Psoas muscle (tissue), 8 donors: ENCODE data around the gene B4GALNT4. TPM values are rescaled to one million over a fixed set of nuclear protein-coding genes. Genes with fewer than 3 reads are reported as not detected.

ENCODE experiments used
- ATAC-seq, 4 donors: fragments of 200-7000 bp; cut with Tn5 transposase; one replicate each; pipeline ENCODE4 v1.9.1; 2020; ENCODE audit warnings: moderate library complexity in 3 of 4, mild to moderate bottlenecking in 2 of 4
- DNase-seq, 2 donors: peaks; one replicate each; pipeline ENCODE4 v3.0.0-alpha.2; 2020
- H3K27ac ChIP-seq: fragments of 200-600 bp; one replicate; pipeline ENCODE4 v1.8.0; 2022
- H3K27me3 ChIP-seq, 3 donors: fragments of 200-600 bp in 1 of 3; one replicate each; pipeline versions ENCODE4 v1.6.1 to v1.8.0; 2013 to 2022; ENCODE audit warnings: low read length in 2 of 3, mild to moderate bottlenecking in 2 of 3, moderate library complexity in 1 of 3; ENCODE audit not compliant: insufficient read depth in 3 of 3
- H3K36me3 ChIP-seq, 2 donors: fragments of 200-600 bp in 1 of 2; one replicate each; pipeline versions ENCODE4 v1.6.1 to v1.8.0; 2013 to 2022; ENCODE audit warnings: low read depth in 1 of 2, mild to moderate bottlenecking in 1 of 2, moderate library complexity in 1 of 2; ENCODE audit not compliant: insufficient read depth in 1 of 2
- H3K4me1 ChIP-seq: fragments of 200-600 bp; one replicate; pipeline ENCODE4 v1.8.0; 2022
- H3K4me3 ChIP-seq: fragments of 200-600 bp; one replicate; pipeline ENCODE4 v1.8.0; 2022; ENCODE audit warnings: mild to moderate bottlenecking
- H3K9me3 ChIP-seq: fragments of 200-600 bp; one replicate; pipeline ENCODE4 v1.8.0; 2022
- CTCF ChIP-seq: fragments of 200-600 bp; IDR thresholded peaks from one replicate; pipeline ENCODE4 v1.8.0; 2022; ENCODE audit warnings: antibody characterized with exemption
- WGBS, 3 donors: extraction: QIAGEN DNeasy Blood & Tissue Kit; methylation state at CpG; one replicate each; pipeline versions ENCODE4 v1.1.6 to v1.1.7; 2013; 5-methylcytosine and 5-hydroxymethylcytosine counted together
- intact Hi-C, 2 donors: fragments of 100-400 bp; cut with DNase I; formaldehyde crosslinking; loops; one replicate each; pipeline versions ENCODE4 v1.11.0 to v1.14.2; 2022
- polyA plus RNA-seq, 3 donors: library from polyadenylated mRNA; stranded (reverse); fragments of 200-250 nt; gene quantifications; one replicate each; pipeline ENCODE4 v1.2.3, GENCODE V29; 2013
- total RNA-seq, 4 donors: library from RNA; stranded (reverse); fragmentation: NEBNext Ultra II Directional in 2 of 4; extraction: Animal tissue kit (Norgen Biotek cat#: 25700) in 2 of 4; gene quantifications; one replicate each; pipeline versions ENCODE4 v1.2.1 to v1.2.4, GENCODE V29; 2021 to 2023
- donor health status: healthy with polysubstance abuse.
- donor health status: DM: no; HTN: no; CAD: no; lungs with moderate emphysema.
- donor health status: Bipolar disorder and iron deficiency.
- donor health status: healthy.
- donor health status: DM: yes; HTN: yes; CAD: no.
- donor health status: DM: no; HTN: no; CAD: no.
- donor health status: DM: no; HTN: no; CAD: no.
- donor health status: DM: yes; HTN: yes; CAD: no.

Gene B4GALNT4
- total and polyA plus RNA-seq, 7 donors = 0.04 to 0.27 (median 0.06) TPM; not detected in 1

- DNase-seq (no peak), ATAC-seq (no peak)
- Histone ChIP-seq H3K4me1 (no peaks in the 10 kb centered on the region), H3K9me3 (no peaks in the 10 kb centered on the region), H3K36me3 (no peaks in the 10 kb centered on the region), H3K27me3 (peaks cover 0 to 33% (median 15%) of the 10 kb centered on the region in 3 donors), H3K27ac (no peak overlapping the region), H3K4me3 (no peak overlapping the region)
- no peak for TF ChIP-seq CTCF
- intact Hi-C loops = no loop called here
- WGBS, 3 donors = 93 to 94% (median 93%) methylated on average over 23 of the region's 23 CpGs
These were observed 11.2 kb downstream of the B4GALNT4 start for GRCh38 chr11:380491-380890.

GRCh38 chr11:380996-381395 is 11.7 kb downstream of the B4GALNT4 start:
- ATAC-seq = no peak
- intact Hi-C loops = no loop called here
- no peak overlapping the region for H3K4me3 ChIP-seq
- H3K36me3 ChIP-seq = no peaks in the 10 kb centered on the region
- 84 to 94% (median 92%) methylated on average over 8 to 14 of the region's 14 CpGs for WGBS, 3 donors
- TF ChIP-seq CTCF = no peak
- H3K27ac ChIP-seq = no peak overlapping the region
- no peak for DNase-seq
- H3K4me1 ChIP-seq = no peaks in the 10 kb centered on the region
- H3K27me3 ChIP-seq = peaks cover 0 to 33% (median 15%) of the 10 kb centered on the region in 3 donors
- H3K9me3 ChIP-seq = no peaks in the 10 kb centered on the region

GRCh38 chr11:381501-382072 is 12.3 kb downstream of the B4GALNT4 start:
- peaks cover 0 to 33% (median 15%) of the 10 kb centered on the region in 3 donors for H3K27me3 ChIP-seq
- H3K4me3 ChIP-seq = no peak overlapping the region
- DNase-seq (no peak), ATAC-seq (no peak)
- H3K27ac ChIP-seq = no peak overlapping the region
- intact Hi-C loops = no loop called here
- H3K4me1 ChIP-seq = no peaks in the 10 kb centered on the region
- H3K36me3 ChIP-seq = no peaks in the 10 kb centered on the region
- H3K9me3 ChIP-seq = peaks cover 4% of the 10 kb centered on the region
- 46 to 61% (median 57%) methylated on average over 24 to 30 of the region's 35 CpGs for WGBS, 3 donors
- TF ChIP-seq CTCF = no peak

- no peak for DNase-seq
- intact Hi-C loops = no loop called here
These were observed 12.9 kb downstream of the B4GALNT4 start for GRCh38 chr11:382081-382629.

More at GRCh38 chr11:382081-382629, 12.9 kb downstream of the B4GALNT4 start:
- no peaks in the 10 kb centered on the region for H3K4me1 ChIP-seq
- no peak overlapping the region for H3K4me3 ChIP-seq
- no peak overlapping the region for H3K27ac ChIP-seq
- H3K9me3 ChIP-seq = peaks cover 4% of the 10 kb centered on the region
- TF ChIP-seq CTCF = no peak
- WGBS, 3 donors = 62 to 70% (median 65%) methylated on average over 11 of the region's 11 CpGs
- H3K27me3 ChIP-seq = peaks cover 0 to 32% (median 15%) of the 10 kb centered on the region in 3 donors
- no peaks in the 10 kb centered on the region for H3K36me3 ChIP-seq
- no peak for ATAC-seq
